Kidney tubule cell (primary cell): ENCODE measurements around the gene SARS1.
"Not testable (repeated sequence)": the region's sequence is repeated elsewhere in the genome, so short reads cannot be mapped to it uniquely, and the experiment has no call there.

Experiments used
- DNase-seq: peaks from one replicate; pipeline ENCODE4 v3.0.0-alpha.2; 2018; ENCODE audit warnings: low spot score

The SARS1 gene

DNA sequence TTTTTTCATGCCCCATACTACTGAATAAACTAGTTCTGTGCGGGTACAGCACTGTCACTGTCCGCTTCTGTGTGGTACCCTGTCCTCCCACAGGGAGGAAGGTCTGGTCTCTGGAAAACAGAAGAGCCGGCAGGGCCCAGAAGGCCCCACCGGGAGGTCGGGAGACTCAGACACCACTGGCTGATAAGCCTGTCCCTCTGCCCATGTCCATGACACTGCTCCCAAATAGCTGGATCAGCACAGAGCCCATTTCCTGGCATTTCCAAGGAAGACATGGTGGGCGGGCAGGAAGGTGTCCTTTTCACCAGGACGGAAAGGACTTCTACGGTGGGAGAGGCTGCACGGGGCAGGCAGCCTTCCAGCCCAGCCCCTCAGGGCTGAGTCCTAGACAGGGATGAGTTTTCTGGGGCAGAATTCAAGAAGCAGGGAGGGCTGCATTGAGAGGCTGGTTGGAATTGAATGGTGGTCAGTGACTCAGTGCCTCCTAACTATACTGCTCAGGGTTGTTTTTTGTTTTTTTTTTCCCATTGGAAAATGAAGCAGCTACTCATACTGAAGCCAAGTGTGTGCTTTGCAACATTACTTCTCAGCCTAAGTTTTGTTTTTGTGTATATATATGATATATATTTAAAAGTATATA is 62.1 kb downstream of the SARS1 start:
- DNase-seq, result peak; percentile 50

DNA sequence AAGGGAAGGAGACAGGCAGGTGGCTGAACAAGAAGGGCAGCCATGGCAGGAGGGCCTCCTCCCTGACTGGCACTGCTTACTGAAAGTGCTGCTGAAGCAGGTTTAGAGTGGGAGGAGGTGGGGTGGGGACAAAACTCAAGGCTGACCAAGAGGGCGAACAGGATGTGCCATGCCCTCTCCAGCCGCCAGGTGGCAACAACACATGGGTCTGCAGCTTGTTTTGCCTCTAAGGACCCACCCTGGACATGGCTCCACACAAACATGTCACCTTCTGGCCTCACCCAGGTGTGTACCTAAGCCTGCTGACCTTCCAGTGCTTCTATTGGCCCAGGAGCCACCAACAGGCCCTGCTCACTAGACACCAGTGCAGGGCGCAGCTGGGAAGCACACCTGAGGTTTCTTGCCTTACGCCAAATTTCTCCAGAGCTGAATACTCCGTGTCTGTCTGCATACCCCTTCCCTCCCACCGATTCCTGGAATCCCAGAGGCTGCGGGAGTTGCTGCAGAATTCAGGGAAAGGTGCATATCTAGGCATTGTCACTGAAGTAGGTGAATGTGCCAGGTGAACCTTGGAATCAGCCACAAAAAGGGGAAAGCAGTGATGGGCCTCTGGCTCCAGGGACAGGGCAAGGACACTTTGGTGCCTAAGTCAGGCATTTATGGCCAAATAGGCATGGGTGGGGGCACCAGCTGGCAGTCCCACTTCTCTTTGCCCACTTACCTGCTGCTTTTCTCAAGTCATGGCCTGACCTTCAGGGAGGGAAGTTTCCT is 63.9 kb downstream of the SARS1 start:
- DNase-seq, result peak; percentile 76

DNA sequence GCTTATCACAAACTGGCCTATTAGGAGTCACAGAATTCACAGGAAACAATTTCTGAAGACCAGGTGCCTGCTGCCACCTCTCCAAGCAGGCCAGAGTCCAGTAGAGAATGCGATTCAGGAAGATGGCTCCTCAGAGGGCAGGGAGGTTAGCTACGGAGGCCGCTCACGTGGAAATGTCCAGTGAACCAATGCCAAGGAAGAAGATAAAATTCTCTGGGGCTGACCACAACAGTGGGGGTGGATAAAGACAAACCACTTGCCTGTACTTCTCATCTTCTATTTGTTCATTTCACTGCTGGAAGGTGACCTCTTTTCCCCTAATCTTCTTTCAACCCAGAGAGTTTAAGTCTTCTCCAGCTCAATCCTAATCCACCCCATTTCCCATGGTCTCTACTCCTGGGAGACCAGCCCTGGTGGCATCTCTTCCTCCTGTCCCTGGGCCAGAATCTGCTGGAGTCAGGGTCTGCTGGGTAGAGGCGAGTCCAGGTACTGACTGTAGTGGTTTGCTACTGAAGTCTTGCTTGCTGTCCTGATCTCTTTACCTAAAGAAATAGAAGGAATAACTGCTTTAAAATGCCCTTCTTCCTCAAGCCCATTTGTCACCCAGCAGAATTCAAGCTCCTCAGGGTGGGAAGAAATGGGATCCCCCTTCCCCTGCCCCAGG is 66.0 kb downstream of the SARS1 start:
- DNase-seq, result peak; percentile 53

- DNase-seq, result no peak
Measured at GRCh38 chr1:109280862-109281261, 67.1 kb downstream of the SARS1 start.

GRCh38 chr1:109281680-109282496 is 68.2 kb downstream of the SARS1 start:
- DNase-seq, result no peak

GRCh38 chr1:109282497-109282951 is 68.8 kb downstream of the SARS1 start:
- no peak for DNase-seq

GRCh38 chr1:109282952-109283747 is 69.4 kb downstream of the SARS1 start, which contains the start of gene PSRC1:
PSRC1 (minus strand) TSS chr1:109283145.
- peak; percentile 95 for DNase-seq

DNA sequence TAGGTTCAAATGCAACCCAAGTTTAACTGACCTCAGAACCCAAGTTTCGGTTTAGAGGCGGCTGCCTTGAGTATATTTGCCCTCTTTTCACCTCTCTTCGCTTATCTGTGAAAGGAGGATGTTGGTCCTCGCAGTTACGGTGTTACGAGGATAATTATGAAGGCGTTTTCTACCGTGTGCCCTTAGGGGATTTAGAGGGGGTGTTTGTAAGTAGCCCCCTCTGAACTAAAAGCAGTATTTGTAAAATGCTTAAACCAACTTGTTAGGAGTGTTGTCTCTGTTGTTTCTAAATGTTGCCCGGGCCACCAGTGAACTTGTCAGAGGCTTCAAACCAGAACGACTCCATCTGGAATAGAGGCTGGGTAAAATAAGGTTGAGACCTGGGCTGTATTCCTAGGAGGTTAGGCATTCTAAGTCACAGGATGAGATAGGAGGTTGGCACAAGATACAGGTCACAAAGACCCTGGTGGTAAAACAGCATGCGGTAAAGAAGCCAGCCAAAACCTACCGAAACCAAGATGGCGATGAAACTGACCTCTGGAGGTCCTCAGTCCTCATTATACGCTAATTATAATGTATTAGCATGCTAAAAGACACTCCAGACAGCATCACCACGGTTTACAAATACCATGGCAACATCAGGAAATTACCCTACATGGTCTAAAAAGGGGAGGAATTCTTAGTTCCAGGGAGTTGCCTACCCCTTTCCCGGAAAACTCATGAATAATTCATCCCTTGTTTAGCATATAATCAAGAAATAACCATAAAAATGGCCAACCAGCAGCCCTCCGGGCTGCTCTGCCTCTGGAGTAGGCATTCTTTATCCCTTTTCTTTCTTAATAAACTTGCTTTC is 70.3 kb downstream of the SARS1 start:
- DNase-seq, result no peak

- not testable (repeated sequence) for DNase-seq
Measured at GRCh38 chr1:109286762-109287161, 73.0 kb downstream of the SARS1 start.
